HUES6 (cell line): Measurements from ENCODE around the gene TRPC4AP.

Experiments used
- H3K27ac ChIP-seq: 2 replicates; pipeline ENCODE4 v1.7.0; 2013; ENCODE audit warnings: low read depth, mild to moderate bottlenecking, low read length, inconsistent platforms
- H3K27me3 ChIP-seq: 2 replicates; pipeline ENCODE4 v1.6.1; 2013; ENCODE audit warnings: low read length; ENCODE audit not compliant: control insufficient read depth, insufficient read depth
- H3K36me3 ChIP-seq: 2 replicates; pipeline ENCODE4 v1.6.1; 2013; ENCODE audit warnings: low read length; ENCODE audit not compliant: control insufficient read depth, insufficient read depth
- H3K4me1 ChIP-seq: 2 replicates; pipeline ENCODE4 v1.6.1; 2013; ENCODE audit warnings: low read length; ENCODE audit not compliant: control insufficient read depth, insufficient read depth
- H3K4me3 ChIP-seq: 2 replicates; pipeline ENCODE4 v1.5.1; 2013; ENCODE audit warnings: low read depth, low read length
- H3K9ac ChIP-seq: one replicate; pipeline ENCODE4 v1.6.1; 2013; ENCODE audit warnings: mild to moderate bottlenecking, low read length
- H3K9me3 ChIP-seq: 2 replicates; pipeline ENCODE4 v1.6.1; 2013; ENCODE audit warnings: low read depth, low read length; ENCODE audit not compliant: control insufficient read depth, insufficient read depth

TRPC4AP gene

GRCh38 chr20:34970846-34971560 lies 121.6 kb downstream of the TRPC4AP start:
- Histone ChIP-seq H3K27ac (no peak overlapping the region), H3K9ac (no peak overlapping the region), H3K4me3 (no peak overlapping the region), H3K4me1 (no peaks in the 10 kb centered on the region; the same call in 1 of the 2 replicates), H3K9me3 (no peaks in the 10 kb centered on the region), H3K27me3 (no peaks in the 10 kb centered on the region), H3K36me3 (no peaks in the 10 kb centered on the region)

GRCh38 chr20:34970193-34970840 lies 122.3 kb downstream of the TRPC4AP start:
- Histone ChIP-seq H3K27ac (no peak overlapping the region), H3K27me3 (no peaks in the 10 kb centered on the region), H3K9ac (no peak overlapping the region), H3K4me1 (peaks cover 5% of the 10 kb centered on the region; the same call in 1 of the 2 replicates), H3K36me3 (no peaks in the 10 kb centered on the region), H3K4me3 (no peak overlapping the region), H3K9me3 (no peaks in the 10 kb centered on the region)

- H3K4me3 ChIP-seq = no peak overlapping the region
- no peak overlapping the region for H3K27ac ChIP-seq
- no peak overlapping the region for H3K9ac ChIP-seq
- H3K36me3 ChIP-seq = no peaks in the 10 kb centered on the region
- H3K9me3 ChIP-seq = no peaks in the 10 kb centered on the region
- no peaks in the 10 kb centered on the region for H3K27me3 ChIP-seq
- H3K4me1 ChIP-seq = peaks cover 9% of the 10 kb centered on the region
Measured at GRCh38 chr20:34968042-34968775, 124.4 kb downstream of the TRPC4AP start.

GRCh38 chr20:34967421-34967820 lies 125.2 kb downstream of the TRPC4AP start:
- Histone ChIP-seq H3K9ac (no peak overlapping the region), H3K27me3 (no peaks in the 10 kb centered on the region), H3K4me3 (no peak overlapping the region), H3K4me1 (peaks cover 9% of the 10 kb centered on the region), H3K27ac (no peak overlapping the region), H3K36me3 (no peaks in the 10 kb centered on the region), H3K9me3 (no peaks in the 10 kb centered on the region)

- Histone ChIP-seq H3K27ac (no peak overlapping the region), H3K9me3 (no peaks in the 10 kb centered on the region), H3K36me3 (no peaks in the 10 kb centered on the region), H3K27me3 (no peaks in the 10 kb centered on the region), H3K4me1 (peaks cover 9% of the 10 kb centered on the region), H3K4me3 (no peak overlapping the region), H3K9ac (no peak overlapping the region)
Measured at GRCh38 chr20:34965051-34965450, 127.6 kb downstream of the TRPC4AP start.

GRCh38 chr20:34964486-34964885 lies 128.1 kb downstream of the TRPC4AP start:
- no peak overlapping the region for H3K9ac ChIP-seq
- no peaks in the 10 kb centered on the region for H3K27me3 ChIP-seq
- no peak overlapping the region for H3K4me3 ChIP-seq
- no peaks in the 10 kb centered on the region for H3K36me3 ChIP-seq
- H3K9me3 ChIP-seq = no peaks in the 10 kb centered on the region
- no peak overlapping the region for H3K27ac ChIP-seq
- H3K4me1 ChIP-seq = peaks cover 9% of the 10 kb centered on the region

- H3K27ac ChIP-seq = no peak overlapping the region
- peaks cover 26% of the 10 kb centered on the region for H3K4me1 ChIP-seq
- H3K4me3 ChIP-seq = no peak overlapping the region
- no peaks in the 10 kb centered on the region for H3K36me3 ChIP-seq
- no peaks in the 10 kb centered on the region for H3K27me3 ChIP-seq
- no peak overlapping the region for H3K9ac ChIP-seq
- H3K9me3 ChIP-seq = no peaks in the 10 kb centered on the region
Measured at GRCh38 chr20:34956751-34957472, 135.7 kb downstream of the TRPC4AP start.

- peak overlapping the region; percentile 89 for H3K9ac ChIP-seq
- H3K4me3 ChIP-seq = peak overlapping the region; percentile 82
- no peaks in the 10 kb centered on the region for H3K27me3 ChIP-seq
- H3K4me1 ChIP-seq = peaks cover 26% of the 10 kb centered on the region
- H3K9me3 ChIP-seq = no peaks in the 10 kb centered on the region
- peak overlapping the region; percentile 0; the same call in 1 of the 2 replicates for H3K27ac ChIP-seq
- no peaks in the 10 kb centered on the region for H3K36me3 ChIP-seq
Measured at GRCh38 chr20:34956041-34956458, 136.6 kb downstream of the TRPC4AP start.

GRCh38 chr20:34955231-34956040 lies 137.2 kb downstream of the TRPC4AP start, which contains the start of the genes GSS and MYH7B:
Gene GSS (minus strand): TSS chr20:34955806. CDS start chr20:34951852, 3,954 bp downstream.
Gene MYH7B (plus strand): TSS chr20:34955868. CDS start chr20:34978006, 22,138 bp downstream.
- H3K4me1 ChIP-seq = peaks cover 26% of the 10 kb centered on the region
- H3K27ac ChIP-seq = peak within 1 kb of the TSS; percentile 81
- H3K9me3 ChIP-seq = no peaks in the 10 kb centered on the region
- H3K9ac ChIP-seq = peak within 1 kb of the TSS; percentile 89
- no peaks in the 10 kb centered on the region for H3K27me3 ChIP-seq
- H3K36me3 ChIP-seq = no peaks in the 10 kb centered on the region
- peak within 1 kb of the TSS; percentile 82 for H3K4me3 ChIP-seq

DNA sequence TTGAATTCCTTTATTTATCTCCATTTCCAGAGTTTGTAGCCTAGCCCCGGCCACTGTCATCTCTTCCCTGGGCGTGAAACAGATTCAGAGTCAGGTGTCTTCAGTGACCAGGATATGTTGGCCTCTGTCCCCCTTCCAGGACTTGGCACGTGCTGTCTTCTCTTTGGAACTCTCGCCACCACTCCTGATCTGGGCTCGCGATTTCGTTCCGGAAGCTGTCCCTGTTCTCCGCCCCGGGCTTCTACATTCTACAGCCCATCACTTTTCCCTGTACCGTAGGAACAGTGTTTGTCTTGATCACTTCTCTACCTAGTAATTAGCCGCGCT lies 137.7 kb downstream of the TRPC4AP start:
- Histone ChIP-seq H3K36me3 (peaks cover 5% of the 10 kb centered on the region), H3K4me1 (peaks cover 26% of the 10 kb centered on the region), H3K4me3 (peak overlapping the region; percentile 82), H3K9me3 (no peaks in the 10 kb centered on the region), H3K9ac (peak overlapping the region; percentile 89), H3K27me3 (no peaks in the 10 kb centered on the region), H3K27ac (peak overlapping the region; percentile 81; the same call in 1 of the 2 replicates)
